ENCODE measurements around the gene AANAT. TPM values are rescaled to one million over a fixed set of nuclear protein-coding genes. Genes with fewer than 3 reads are reported as not detected.
A peak's percentile ranks its signal among the peaks of the same experiment; 100 is the strongest.

Gene AANAT
- total RNA-seq, 2 donors from 2014 or later: not detected

GRCh38 chr17:76421044-76421407, 46.4 kb upstream of the AANAT start:
- Histone ChIP-seq H3K9ac (ENCODE audit: extremely low read depth, low read length, poor library complexity, severe bottlenecking) (no peak overlapping the region), H3K4me1 (ENCODE audit: control insufficient read depth, insufficient read depth, low read length) (no peaks in the 10 kb centered on the region), H3K27ac (ENCODE audit: low read depth, low read length) (no peak overlapping the region), H3K36me3 (ENCODE audit: control insufficient read depth, insufficient read depth, low read length) (peaks cover under 1% of the 10 kb centered on the region), H3K9me3 (ENCODE audit: control insufficient read depth, low read length) (no peaks in the 10 kb centered on the region), H3K27me3 (ENCODE audit: control insufficient read depth, insufficient read depth, low read length, poor library complexity, severe bottlenecking) (no peaks in the 10 kb centered on the region), H3K4me3 (ENCODE audit: low read length) (no peak overlapping the region)
- WGBS, 2 experiments (ENCODE audit: insufficient coverage in 1 of 2, insufficient read length in 1 of 2): 81 to 85% methylated on average over 6 to 7 of the region's 7 CpGs
- H3K36me3 Mint-ChIP-seq (ENCODE audit: low read depth): peaks cover 13% of the 10 kb centered on the region
- peak overlapping the region; percentile 40 for H3K27ac Mint-ChIP-seq
- H3K9me3 Mint-ChIP-seq: no peaks in the 10 kb centered on the region
- H3K4me1 Mint-ChIP-seq: peaks cover 2% of the 10 kb centered on the region
- H3K27me3 Mint-ChIP-seq (ENCODE audit: insufficient read depth): no peaks in the 10 kb centered on the region
- no peak overlapping the region for H3K4me3 Mint-ChIP-seq
- DNase-seq: no peak
- TF ChIP-seq, protein P1, sequence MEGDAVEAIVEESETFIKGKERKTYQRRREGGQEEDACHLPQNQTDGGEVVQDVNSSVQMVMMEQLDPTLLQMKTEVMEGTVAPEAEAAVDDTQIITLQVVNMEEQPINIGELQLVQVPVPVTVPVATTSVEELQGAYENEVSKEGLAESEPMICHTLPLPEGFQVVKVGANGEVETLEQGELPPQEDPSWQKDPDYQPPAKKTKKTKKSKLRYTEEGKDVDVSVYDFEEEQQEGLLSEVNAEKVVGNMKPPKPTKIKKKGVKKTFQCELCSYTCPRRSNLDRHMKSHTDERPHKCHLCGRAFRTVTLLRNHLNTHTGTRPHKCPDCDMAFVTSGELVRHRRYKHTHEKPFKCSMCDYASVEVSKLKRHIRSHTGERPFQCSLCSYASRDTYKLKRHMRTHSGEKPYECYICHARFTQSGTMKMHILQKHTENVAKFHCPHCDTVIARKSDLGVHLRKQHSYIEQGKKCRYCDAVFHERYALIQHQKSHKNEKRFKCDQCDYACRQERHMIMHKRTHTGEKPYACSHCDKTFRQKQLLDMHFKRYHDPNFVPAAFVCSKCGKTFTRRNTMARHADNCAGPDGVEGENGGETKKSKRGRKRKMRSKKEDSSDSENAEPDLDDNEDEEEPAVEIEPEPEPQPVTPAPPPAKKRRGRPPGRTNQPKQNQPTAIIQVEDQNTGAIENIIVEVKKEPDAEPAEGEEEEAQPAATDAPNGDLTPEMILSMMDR (conservative IDR thresholded peaks at IDR 0.05): no peak

GRCh38 chr17:76422406-76422805, 45.0 kb upstream of the AANAT start:
- Histone ChIP-seq H3K9ac (ENCODE audit: extremely low read depth, low read length, poor library complexity, severe bottlenecking) (no peak overlapping the region), H3K4me1 (ENCODE audit: control insufficient read depth, insufficient read depth, low read length) (no peaks in the 10 kb centered on the region), H3K27me3 (ENCODE audit: control insufficient read depth, insufficient read depth, low read length, poor library complexity, severe bottlenecking) (no peaks in the 10 kb centered on the region), H3K36me3 (ENCODE audit: control insufficient read depth, insufficient read depth, low read length) (no peaks in the 10 kb centered on the region), H3K4me3 (ENCODE audit: low read length) (no peak overlapping the region), H3K27ac (ENCODE audit: low read depth, low read length) (no peak overlapping the region), H3K9me3 (ENCODE audit: control insufficient read depth, low read length) (no peaks in the 10 kb centered on the region)
- Mint-ChIP-seq H3K4me3 (no peak overlapping the region), H3K36me3 (ENCODE audit: low read depth) (peaks cover 13% of the 10 kb centered on the region), H3K9me3 (no peaks in the 10 kb centered on the region), H3K27me3 (ENCODE audit: insufficient read depth) (no peaks in the 10 kb centered on the region), H3K27ac (no peak overlapping the region), H3K4me1 (peaks cover 2% of the 10 kb centered on the region)
- no peak for DNase-seq
- TF ChIP-seq, protein P1 (conservative IDR thresholded peaks at IDR 0.05): no peak
- 97 to 99% methylated on average over 8 of the region's 8 CpGs for WGBS, 2 experiments (ENCODE audit: insufficient coverage in 1 of 2, insufficient read length in 1 of 2)

DNA sequence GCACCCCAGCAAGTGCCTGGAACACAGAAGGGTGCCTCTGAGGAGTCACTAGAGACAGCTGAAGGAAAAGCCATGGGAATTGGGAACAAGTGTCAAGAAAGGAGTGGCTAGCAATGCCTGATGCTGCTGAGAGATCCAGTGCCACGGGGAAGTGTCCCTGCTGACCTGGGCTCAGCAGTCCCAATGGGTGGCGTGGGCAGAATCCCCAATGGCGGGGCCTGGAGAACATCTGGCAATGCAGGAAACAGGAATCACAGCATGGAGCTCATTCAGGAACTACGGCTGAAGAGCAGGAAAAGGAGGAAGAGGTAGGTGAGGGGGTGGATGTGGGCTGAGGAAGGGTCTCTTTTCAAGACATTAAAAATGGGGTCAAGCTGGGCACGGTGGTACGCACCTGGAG, 44.5 kb upstream of the AANAT start:
- DNase-seq: no peak
- Mint-ChIP-seq H3K9me3 (no peaks in the 10 kb centered on the region), H3K27ac (peak overlapping the region; percentile 53), H3K4me1 (peaks cover 2% of the 10 kb centered on the region), H3K27me3 (ENCODE audit: insufficient read depth) (no peaks in the 10 kb centered on the region), H3K4me3 (no peak overlapping the region), H3K36me3 (ENCODE audit: low read depth) (peaks cover 11% of the 10 kb centered on the region)
- Histone ChIP-seq H3K4me1 (ENCODE audit: control insufficient read depth, insufficient read depth, low read length) (no peaks in the 10 kb centered on the region), H3K4me3 (ENCODE audit: low read length) (no peak overlapping the region), H3K36me3 (ENCODE audit: control insufficient read depth, insufficient read depth, low read length) (no peaks in the 10 kb centered on the region), H3K27me3 (ENCODE audit: control insufficient read depth, insufficient read depth, low read length, poor library complexity, severe bottlenecking) (no peaks in the 10 kb centered on the region), H3K9ac (ENCODE audit: extremely low read depth, low read length, poor library complexity, severe bottlenecking) (no peak overlapping the region), H3K27ac (ENCODE audit: low read depth, low read length) (no peak overlapping the region), H3K9me3 (ENCODE audit: control insufficient read depth, low read length) (no peaks in the 10 kb centered on the region)
- WGBS, 2 experiments (ENCODE audit: insufficient coverage in 1 of 2, insufficient read length in 1 of 2): 96 to 100% methylated on average over 4 to 6 of the region's 6 CpGs
- TF ChIP-seq, protein P1 (conservative IDR thresholded peaks at IDR 0.05): no peak

All from endodermal cell (in vitro differentiated cells).